Measurements from ENCODE around the gene BCAM.
"Not testable (repeated sequence)": the region's sequence is repeated elsewhere in the genome, so short reads cannot be mapped to it uniquely, and the experiment has no call there.

Gene BCAM, protein sequence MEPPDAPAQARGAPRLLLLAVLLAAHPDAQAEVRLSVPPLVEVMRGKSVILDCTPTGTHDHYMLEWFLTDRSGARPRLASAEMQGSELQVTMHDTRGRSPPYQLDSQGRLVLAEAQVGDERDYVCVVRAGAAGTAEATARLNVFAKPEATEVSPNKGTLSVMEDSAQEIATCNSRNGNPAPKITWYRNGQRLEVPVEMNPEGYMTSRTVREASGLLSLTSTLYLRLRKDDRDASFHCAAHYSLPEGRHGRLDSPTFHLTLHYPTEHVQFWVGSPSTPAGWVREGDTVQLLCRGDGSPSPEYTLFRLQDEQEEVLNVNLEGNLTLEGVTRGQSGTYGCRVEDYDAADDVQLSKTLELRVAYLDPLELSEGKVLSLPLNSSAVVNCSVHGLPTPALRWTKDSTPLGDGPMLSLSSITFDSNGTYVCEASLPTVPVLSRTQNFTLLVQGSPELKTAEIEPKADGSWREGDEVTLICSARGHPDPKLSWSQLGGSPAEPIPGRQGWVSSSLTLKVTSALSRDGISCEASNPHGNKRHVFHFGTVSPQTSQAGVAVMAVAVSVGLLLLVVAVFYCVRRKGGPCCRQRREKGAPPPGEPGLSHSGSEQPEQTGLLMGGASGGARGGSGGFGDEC

DNA sequence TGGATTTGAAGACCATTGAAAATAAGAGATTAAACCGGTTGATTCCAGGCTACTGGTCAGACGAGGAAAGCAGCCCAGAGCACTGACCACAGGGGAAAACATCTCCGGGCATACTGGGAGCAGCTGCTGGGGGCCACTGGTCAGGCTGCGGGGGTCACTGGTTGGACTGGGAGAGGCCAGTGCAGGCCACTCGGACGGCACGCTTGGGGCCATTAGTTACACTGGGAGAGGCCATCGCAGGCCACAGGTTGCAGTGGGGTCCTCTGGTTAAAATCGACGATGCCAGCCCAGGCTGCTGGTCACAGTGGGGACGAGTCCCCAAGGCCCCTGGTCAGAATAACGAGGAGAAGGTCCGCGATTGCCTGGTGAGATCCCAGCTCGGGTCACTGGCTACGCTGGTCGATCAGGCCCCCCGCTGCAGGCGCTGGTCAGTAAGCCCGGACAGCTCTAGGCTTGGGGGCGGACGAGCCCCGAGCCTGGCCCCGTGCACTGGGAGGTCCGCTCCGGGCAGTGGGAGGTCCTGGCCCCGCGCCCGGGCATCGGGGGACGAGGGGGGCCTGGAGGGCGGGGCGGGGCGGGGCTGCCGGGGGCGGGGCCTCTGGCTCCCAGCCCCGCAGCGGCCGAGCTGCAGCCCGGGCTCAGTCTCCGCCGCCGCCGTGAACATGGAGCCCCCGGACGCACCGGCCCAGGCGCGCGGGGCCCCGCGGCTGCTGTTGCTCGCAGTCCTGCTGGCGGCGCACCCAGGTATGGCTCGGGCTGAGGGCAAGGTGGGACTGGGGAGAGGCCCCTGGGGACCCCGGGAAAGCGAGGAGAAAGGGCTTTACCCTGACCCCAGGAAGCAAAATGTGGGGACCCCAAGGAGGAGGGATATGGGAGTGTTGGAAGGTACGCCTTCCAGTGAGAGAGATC is at the start of gene BCAM:
TSS of gene BCAM (plus strand) at position 641 of the 909 bp plus-strand sequence. CDS start at position 663, 22 bp downstream.
- Mint-ChIP-seq H3K27me3 (ENCODE audit: low read depth) (peaks cover 17% of the 10 kb centered on the region), H3K27ac (no peak within 1 kb of the TSS), H3K4me1 (ENCODE audit: low read depth) (no peaks in the 10 kb centered on the region), H3K36me3 (ENCODE audit: low read depth) (no peaks in the 10 kb centered on the region), H3K9me3 (no peaks in the 10 kb centered on the region), H3K4me3 (no peak within 1 kb of the TSS)
- DNase-seq (ENCODE audit: low spot score) = no peak

GRCh38 chr19:44762038-44762437 is 46.9 kb upstream of the BCAM start:
- Mint-ChIP-seq H3K9me3 (no peaks in the 10 kb centered on the region), H3K4me3 (no peak overlapping the region), H3K4me1 (ENCODE audit: low read depth) (peaks cover 18% of the 10 kb centered on the region), H3K36me3 (ENCODE audit: low read depth) (peaks cover 27% of the 10 kb centered on the region), H3K27ac (no peak overlapping the region), H3K27me3 (ENCODE audit: low read depth) (no peaks in the 10 kb centered on the region)
- DNase-seq (ENCODE audit: low spot score) = no peak

GRCh38 chr19:44765033-44765948 is 43.6 kb upstream of the BCAM start:
- DNase-seq (ENCODE audit: low spot score) = no peak
- no peaks in the 10 kb centered on the region for H3K9me3 Mint-ChIP-seq
- peaks cover 9% of the 10 kb centered on the region for H3K36me3 Mint-ChIP-seq (ENCODE audit: low read depth)
- H3K4me1 Mint-ChIP-seq (ENCODE audit: low read depth) = peaks cover 43% of the 10 kb centered on the region
- no peaks in the 10 kb centered on the region for H3K27me3 Mint-ChIP-seq (ENCODE audit: low read depth)
- H3K4me3 Mint-ChIP-seq = no peak overlapping the region
- H3K27ac Mint-ChIP-seq = no peak overlapping the region

GRCh38 chr19:44765949-44766335 is 43.0 kb upstream of the BCAM start:
- Mint-ChIP-seq H3K4me1 (ENCODE audit: low read depth) (peaks cover 45% of the 10 kb centered on the region), H3K27ac (no peak overlapping the region), H3K27me3 (ENCODE audit: low read depth) (no peaks in the 10 kb centered on the region), H3K36me3 (ENCODE audit: low read depth) (peaks cover 4% of the 10 kb centered on the region), H3K4me3 (no peak overlapping the region), H3K9me3 (no peaks in the 10 kb centered on the region)
- no peak for DNase-seq (ENCODE audit: low spot score)

GRCh38 chr19:44767295-44768180 is 41.4 kb upstream of the BCAM start:
- no peaks in the 10 kb centered on the region for H3K27me3 Mint-ChIP-seq (ENCODE audit: low read depth)
- H3K36me3 Mint-ChIP-seq (ENCODE audit: low read depth) = peaks cover 4% of the 10 kb centered on the region
- H3K4me1 Mint-ChIP-seq (ENCODE audit: low read depth) = peaks cover 44% of the 10 kb centered on the region
- no peak overlapping the region for H3K27ac Mint-ChIP-seq
- no peak for DNase-seq (ENCODE audit: low spot score)
- H3K9me3 Mint-ChIP-seq = no peaks in the 10 kb centered on the region
- no peak overlapping the region for H3K4me3 Mint-ChIP-seq

- H3K36me3 Mint-ChIP-seq (ENCODE audit: low read depth) = no peaks in the 10 kb centered on the region
- H3K9me3 Mint-ChIP-seq = no peaks in the 10 kb centered on the region
- DNase-seq (ENCODE audit: low spot score) = peak; percentile 92
- H3K27ac Mint-ChIP-seq = peak overlapping the region; percentile 84
- no peaks in the 10 kb centered on the region for H3K27me3 Mint-ChIP-seq (ENCODE audit: low read depth)
- H3K4me1 Mint-ChIP-seq (ENCODE audit: low read depth) = peaks cover 32% of the 10 kb centered on the region
- H3K4me3 Mint-ChIP-seq = peak overlapping the region; percentile 59
These were observed 38.2 kb upstream of the BCAM start for GRCh38 chr19:44770550-44771257.

DNA sequence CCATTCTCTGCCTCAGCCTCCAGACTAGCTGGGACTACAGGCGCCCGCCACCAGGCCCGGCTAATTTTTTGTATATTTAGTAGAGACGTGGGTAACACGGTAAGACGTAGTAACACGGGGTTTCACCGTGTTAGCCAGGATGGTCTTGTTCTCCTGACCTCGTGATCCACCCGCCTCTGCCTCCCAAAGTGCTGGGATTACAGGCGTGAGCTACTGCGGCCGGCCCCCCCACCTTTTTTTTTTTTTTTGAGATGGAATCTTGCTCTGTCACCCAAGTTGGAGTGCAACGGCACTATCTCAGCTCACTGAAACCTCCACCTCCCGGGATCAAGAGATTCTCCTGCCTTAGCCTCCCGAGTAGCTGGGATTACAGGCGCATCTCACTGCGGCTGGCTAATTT is 36.8 kb upstream of the BCAM start:
- H3K36me3 Mint-ChIP-seq (ENCODE audit: low read depth); H3K27ac Mint-ChIP-seq; H3K4me3 Mint-ChIP-seq; DNase-seq (ENCODE audit: low spot score); H3K27me3 Mint-ChIP-seq (ENCODE audit: low read depth); H3K9me3 Mint-ChIP-seq: not testable (repeated sequence)
- H3K4me1 Mint-ChIP-seq (ENCODE audit: low read depth) = peaks cover 32% of the 10 kb centered on the region

DNA sequence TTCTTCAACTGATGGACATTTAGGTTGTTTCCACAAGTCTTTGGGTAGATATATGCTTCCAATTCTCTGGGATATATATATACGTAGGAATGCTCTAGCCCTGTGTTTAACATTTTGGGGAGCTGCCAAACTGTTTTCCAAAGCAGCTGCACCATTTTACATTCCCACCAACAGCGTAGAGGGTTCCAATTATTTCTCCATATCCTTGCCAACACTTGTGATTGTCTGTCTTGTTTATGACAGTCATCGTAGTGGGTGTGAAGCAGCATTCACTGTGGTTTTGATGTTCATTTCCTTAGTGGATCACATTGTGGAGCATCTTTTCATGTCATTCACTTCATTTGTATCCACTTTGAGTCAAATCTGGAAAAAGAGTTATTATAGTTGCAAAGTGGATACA is 35.9 kb upstream of the BCAM start:
- H3K27me3 Mint-ChIP-seq (ENCODE audit: low read depth) = no peaks in the 10 kb centered on the region
- H3K27ac Mint-ChIP-seq = no peak overlapping the region
- H3K4me3 Mint-ChIP-seq = no peak overlapping the region
- no peaks in the 10 kb centered on the region for H3K36me3 Mint-ChIP-seq (ENCODE audit: low read depth)
- H3K9me3 Mint-ChIP-seq = no peaks in the 10 kb centered on the region
- DNase-seq (ENCODE audit: low spot score) = no peak
- H3K4me1 Mint-ChIP-seq (ENCODE audit: low read depth) = peaks cover 24% of the 10 kb centered on the region

- H3K36me3 Mint-ChIP-seq (ENCODE audit: low read depth) = no peaks in the 10 kb centered on the region
- H3K4me1 Mint-ChIP-seq (ENCODE audit: low read depth) = peaks cover 4% of the 10 kb centered on the region
- no peak overlapping the region for H3K27ac Mint-ChIP-seq
- H3K4me3 Mint-ChIP-seq = no peak overlapping the region
- H3K27me3 Mint-ChIP-seq (ENCODE audit: low read depth) = no peaks in the 10 kb centered on the region
- DNase-seq (ENCODE audit: low spot score) = no peak
- no peaks in the 10 kb centered on the region for H3K9me3 Mint-ChIP-seq
These were observed 33.1 kb upstream of the BCAM start for GRCh38 chr19:44775676-44776240.

GRCh38 chr19:44776402-44777096 is 32.4 kb upstream of the BCAM start:
- H3K27me3 Mint-ChIP-seq (ENCODE audit: low read depth) = no peaks in the 10 kb centered on the region
- H3K4me3 Mint-ChIP-seq = no peak overlapping the region
- H3K9me3 Mint-ChIP-seq = no peaks in the 10 kb centered on the region
- DNase-seq (ENCODE audit: low spot score) = no peak
- no peaks in the 10 kb centered on the region for H3K36me3 Mint-ChIP-seq (ENCODE audit: low read depth)
- H3K4me1 Mint-ChIP-seq (ENCODE audit: low read depth) = peaks cover 1% of the 10 kb centered on the region
- H3K27ac Mint-ChIP-seq = no peak overlapping the region

GRCh38 chr19:44777715-44778347 is 31.1 kb upstream of the BCAM start, which contains the start of gene CBLC:
CBLC (plus strand) TSS chr19:44777890; CDS start chr19:44777932, 42 bp downstream.
- no peak for DNase-seq (ENCODE audit: low spot score)
- Mint-ChIP-seq H3K36me3 (ENCODE audit: low read depth) (no peaks in the 10 kb centered on the region), H3K9me3 (no peaks in the 10 kb centered on the region), H3K27ac (no peak within 1 kb of the TSS), H3K27me3 (ENCODE audit: low read depth) (no peaks in the 10 kb centered on the region), H3K4me3 (no peak within 1 kb of the TSS), H3K4me1 (ENCODE audit: low read depth) (no peaks in the 10 kb centered on the region)
